Prostate gland (tissue), 2 donors: Measurements from ENCODE around the gene RNPEP.

Experiments
- POLR2A ChIP-seq: fragments of 450-650 bp; IDR thresholded peaks from one replicate; pipeline ENCODE4 v1.6.1; 2016; ENCODE audit warnings: antibody characterized with exemption, mild to moderate bottlenecking
- POLR2AphosphoS5 ChIP-seq: sonication (generic); formaldehyde crosslinking; IDR thresholded peaks from one replicate; pipeline ENCODE4 v1.6.1; 2017; ENCODE audit warnings: antibody characterized with exemption
- TF ChIP-seq, protein P1 (sequence below), 4 experiments: fragments of 200-600 bp in 2 of 4; fragments of 450-650 bp in 2 of 4; sonication (generic) in 2 of 4; IDR thresholded peaks; 1 replicate in 3 of 4; 2 replicates in 1 of 4; pipeline ENCODE4 v1.5.1; 2016 to 2019; ENCODE audit warnings: antibody characterized with exemption in 4 of 4, mild to moderate bottlenecking in 2 of 4, moderate library complexity in 2 of 4

DNA sequence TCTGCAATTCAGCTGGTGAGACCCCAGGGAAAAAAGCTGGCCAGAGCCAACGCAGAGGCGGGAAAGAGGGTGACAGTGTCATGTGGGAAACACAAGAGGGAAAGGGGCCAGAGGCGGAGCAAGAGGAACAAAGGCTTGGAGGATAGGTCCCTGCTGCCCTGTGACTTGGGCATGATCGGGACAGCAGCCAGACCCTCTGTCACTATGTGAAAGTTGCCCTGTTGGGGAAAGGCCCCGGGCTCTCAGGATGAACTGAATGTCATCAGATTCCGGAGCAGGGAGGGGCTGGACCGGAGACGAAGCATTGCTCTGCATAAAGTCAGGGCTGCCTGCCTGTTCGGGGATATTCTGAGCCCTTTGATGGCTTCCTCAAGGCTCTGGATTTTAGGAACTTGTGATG is 22.3 kb downstream of the RNPEP start:
- TF ChIP-seq POLR2A (no peak), POLR2AphosphoS5 (no peak)
- TF ChIP-seq, protein P1, sequence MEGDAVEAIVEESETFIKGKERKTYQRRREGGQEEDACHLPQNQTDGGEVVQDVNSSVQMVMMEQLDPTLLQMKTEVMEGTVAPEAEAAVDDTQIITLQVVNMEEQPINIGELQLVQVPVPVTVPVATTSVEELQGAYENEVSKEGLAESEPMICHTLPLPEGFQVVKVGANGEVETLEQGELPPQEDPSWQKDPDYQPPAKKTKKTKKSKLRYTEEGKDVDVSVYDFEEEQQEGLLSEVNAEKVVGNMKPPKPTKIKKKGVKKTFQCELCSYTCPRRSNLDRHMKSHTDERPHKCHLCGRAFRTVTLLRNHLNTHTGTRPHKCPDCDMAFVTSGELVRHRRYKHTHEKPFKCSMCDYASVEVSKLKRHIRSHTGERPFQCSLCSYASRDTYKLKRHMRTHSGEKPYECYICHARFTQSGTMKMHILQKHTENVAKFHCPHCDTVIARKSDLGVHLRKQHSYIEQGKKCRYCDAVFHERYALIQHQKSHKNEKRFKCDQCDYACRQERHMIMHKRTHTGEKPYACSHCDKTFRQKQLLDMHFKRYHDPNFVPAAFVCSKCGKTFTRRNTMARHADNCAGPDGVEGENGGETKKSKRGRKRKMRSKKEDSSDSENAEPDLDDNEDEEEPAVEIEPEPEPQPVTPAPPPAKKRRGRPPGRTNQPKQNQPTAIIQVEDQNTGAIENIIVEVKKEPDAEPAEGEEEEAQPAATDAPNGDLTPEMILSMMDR (IDR thresholded peaks at IDR 0.05) = no peak
